ENCODE data around the gene IKZF1. TPM values are rescaled to one million over a fixed set of nuclear protein-coding genes. Genes with fewer than 3 reads are reported as not detected.

Gene IKZF1
- total RNA-seq, 1 experiment from 2014 or later: 3.7 TPM

DNA sequence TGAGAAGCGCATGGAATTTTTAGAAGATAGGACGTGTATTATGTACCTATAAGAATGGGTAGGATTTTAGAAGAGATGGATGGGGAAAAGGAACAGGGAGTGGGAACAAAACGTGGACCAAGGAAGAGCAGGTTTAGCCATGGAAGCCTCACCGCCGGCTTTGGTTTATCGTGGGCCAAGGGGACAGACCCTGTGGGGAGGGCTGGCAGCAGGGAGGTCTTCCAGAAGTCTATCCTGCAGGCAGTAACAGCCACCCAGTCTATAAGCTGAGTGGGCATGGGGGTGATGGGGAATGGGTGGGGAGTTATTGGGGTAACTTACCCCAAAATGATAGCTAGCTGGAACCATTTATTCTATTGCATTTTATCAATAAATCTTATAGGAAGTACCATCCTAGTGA is 44.9 kb downstream of the IKZF1 start:
- TF ChIP-seq EZH2 (IDR thresholded peaks at IDR 0.05; ENCODE audit: borderline replicate concordance, low read depth, low read length, poor library complexity, severe bottlenecking): no peak
- TF ChIP-seq, protein P1, sequence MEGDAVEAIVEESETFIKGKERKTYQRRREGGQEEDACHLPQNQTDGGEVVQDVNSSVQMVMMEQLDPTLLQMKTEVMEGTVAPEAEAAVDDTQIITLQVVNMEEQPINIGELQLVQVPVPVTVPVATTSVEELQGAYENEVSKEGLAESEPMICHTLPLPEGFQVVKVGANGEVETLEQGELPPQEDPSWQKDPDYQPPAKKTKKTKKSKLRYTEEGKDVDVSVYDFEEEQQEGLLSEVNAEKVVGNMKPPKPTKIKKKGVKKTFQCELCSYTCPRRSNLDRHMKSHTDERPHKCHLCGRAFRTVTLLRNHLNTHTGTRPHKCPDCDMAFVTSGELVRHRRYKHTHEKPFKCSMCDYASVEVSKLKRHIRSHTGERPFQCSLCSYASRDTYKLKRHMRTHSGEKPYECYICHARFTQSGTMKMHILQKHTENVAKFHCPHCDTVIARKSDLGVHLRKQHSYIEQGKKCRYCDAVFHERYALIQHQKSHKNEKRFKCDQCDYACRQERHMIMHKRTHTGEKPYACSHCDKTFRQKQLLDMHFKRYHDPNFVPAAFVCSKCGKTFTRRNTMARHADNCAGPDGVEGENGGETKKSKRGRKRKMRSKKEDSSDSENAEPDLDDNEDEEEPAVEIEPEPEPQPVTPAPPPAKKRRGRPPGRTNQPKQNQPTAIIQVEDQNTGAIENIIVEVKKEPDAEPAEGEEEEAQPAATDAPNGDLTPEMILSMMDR (conservative IDR thresholded peaks at IDR 0.05; ENCODE audit: low read depth, low read length): no peak
- ChIA-PET CTCF (no interaction called here), POLR2A (ENCODE audit: low non-redundant PET) (no interaction called here)
- Histone ChIP-seq H3K4me3 (ENCODE audit: low read depth, low read length, poor library complexity, severe bottlenecking) (no peak overlapping the region), H3K9me3 (ENCODE audit: low read depth, low read length, poor library complexity, severe bottlenecking) (no peaks in the 10 kb centered on the region), H3K4me1 (ENCODE audit: insufficient read depth, low read length, poor library complexity, severe bottlenecking) (peaks cover 9% of the 10 kb centered on the region), H3K27ac (ENCODE audit: low read depth, low read length, poor library complexity, severe bottlenecking) (no peak overlapping the region), H3K27me3 (replicated peaks; ENCODE audit: insufficient read depth, low read depth, low read length, poor library complexity) (no peaks in the 10 kb centered on the region), H3K36me3 (ENCODE audit: insufficient read depth, low read length, poor library complexity, severe bottlenecking) (no peaks in the 10 kb centered on the region)
- no peak for DNase-seq (ENCODE audit: low spot score)
- intact Hi-C loops (cut with micrococcal nuclease; ENCODE audit: unreplicated experiment): no loop called here
- no TSS peak for BruUV-seq (replicated peaks)

DNA sequence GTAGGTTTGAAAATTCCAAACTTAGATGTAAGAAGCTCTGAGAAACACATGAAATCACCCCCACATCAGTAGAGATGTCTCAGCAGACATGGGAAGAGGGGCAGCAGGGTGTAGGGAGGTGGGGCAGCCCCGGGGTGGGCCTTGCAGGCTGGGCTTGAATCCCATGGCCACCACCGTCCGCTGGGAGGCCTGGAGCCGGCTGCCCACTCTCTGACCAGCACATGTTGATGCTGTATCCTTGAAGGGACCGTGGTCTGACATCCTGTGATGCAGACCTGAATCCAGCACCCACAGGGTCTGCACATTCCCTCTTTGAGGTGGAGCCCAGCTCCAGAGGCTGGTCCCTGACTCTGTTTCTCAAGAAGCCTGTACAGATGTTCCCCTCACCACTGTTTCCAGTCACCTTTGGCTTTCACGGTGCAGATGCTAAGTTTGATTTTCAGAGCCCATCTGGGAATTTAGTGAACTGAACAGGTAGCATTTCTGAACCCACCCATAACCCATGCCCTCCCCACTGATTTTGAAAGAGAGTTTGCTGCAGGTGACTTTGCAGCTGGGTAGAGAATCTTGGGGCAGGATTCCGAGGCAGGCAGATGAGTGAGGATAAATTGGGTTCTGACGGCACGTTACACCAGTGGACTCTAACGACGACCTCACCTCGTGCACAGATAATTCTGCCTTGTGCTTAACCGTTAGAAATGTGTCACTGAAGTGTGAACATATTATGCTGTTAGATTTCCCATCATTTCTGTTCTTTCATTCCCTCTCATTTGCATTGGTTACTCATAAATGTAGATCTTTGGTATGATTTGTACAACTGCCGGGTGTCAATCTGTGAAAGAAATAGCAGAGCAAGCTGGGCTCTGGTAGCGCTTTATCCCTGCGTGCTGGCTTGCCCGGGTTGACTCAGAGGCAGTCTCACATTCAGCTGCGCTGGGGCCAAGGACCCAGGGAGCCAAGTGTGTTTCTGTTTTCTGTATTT is 45.7 kb downstream of the IKZF1 start:
- Histone ChIP-seq H3K36me3 (ENCODE audit: insufficient read depth, low read length, poor library complexity, severe bottlenecking) (no peaks in the 10 kb centered on the region), H3K27me3 (replicated peaks; ENCODE audit: insufficient read depth, low read depth, low read length, poor library complexity) (no peaks in the 10 kb centered on the region), H3K9me3 (ENCODE audit: low read depth, low read length, poor library complexity, severe bottlenecking) (no peaks in the 10 kb centered on the region), H3K4me1 (ENCODE audit: insufficient read depth, low read length, poor library complexity, severe bottlenecking) (peaks cover 9% of the 10 kb centered on the region), H3K4me3 (ENCODE audit: low read depth, low read length, poor library complexity, severe bottlenecking) (no peak overlapping the region), H3K27ac (ENCODE audit: low read depth, low read length, poor library complexity, severe bottlenecking) (no peak overlapping the region)
- ChIA-PET POLR2A (ENCODE audit: low non-redundant PET) (no interaction called here), CTCF (no interaction called here)
- intact Hi-C loops (cut with micrococcal nuclease; ENCODE audit: unreplicated experiment): loop anchor here (5.0 kb wide), 1 partner anchor 123 kb away; no protein-coding TSS in a partner anchor
- DNase-seq (ENCODE audit: low spot score): no peak
- TF ChIP-seq, protein P1 (conservative IDR thresholded peaks at IDR 0.05; ENCODE audit: low read depth, low read length): no peak
- TF ChIP-seq EZH2 (IDR thresholded peaks at IDR 0.05; ENCODE audit: borderline replicate concordance, low read depth, low read length, poor library complexity, severe bottlenecking): no peak
- no TSS peak for BruUV-seq (replicated peaks)

- DNase-seq (ENCODE audit: low spot score): no peak
- peaks cover 7% of the 10 kb centered on the region for H3K4me1 ChIP-seq (ENCODE audit: insufficient read depth, low read length, poor library complexity, severe bottlenecking)
- ChIA-PET CTCF (no interaction called here), POLR2A (ENCODE audit: low non-redundant PET) (no interaction called here)
- intact Hi-C loops (cut with micrococcal nuclease; ENCODE audit: unreplicated experiment): loop anchor here (5.0 kb wide), 1 partner anchor 124 kb away; no protein-coding TSS in a partner anchor
- no TSS peak for BruUV-seq (replicated peaks)
- H3K9me3 ChIP-seq (ENCODE audit: low read depth, low read length, poor library complexity, severe bottlenecking): no peaks in the 10 kb centered on the region
- no peaks in the 10 kb centered on the region for H3K36me3 ChIP-seq (ENCODE audit: insufficient read depth, low read length, poor library complexity, severe bottlenecking)
- no peak for TF ChIP-seq EZH2 (IDR thresholded peaks at IDR 0.05; ENCODE audit: borderline replicate concordance, low read depth, low read length, poor library complexity, severe bottlenecking)
- TF ChIP-seq, protein P1 (conservative IDR thresholded peaks at IDR 0.05; ENCODE audit: low read depth, low read length): no peak
- no peak overlapping the region for H3K4me3 ChIP-seq (ENCODE audit: low read depth, low read length, poor library complexity, severe bottlenecking)
- no peaks in the 10 kb centered on the region for H3K27me3 ChIP-seq (replicated peaks; ENCODE audit: insufficient read depth, low read depth, low read length, poor library complexity)
- no peak overlapping the region for H3K27ac ChIP-seq (ENCODE audit: low read depth, low read length, poor library complexity, severe bottlenecking)
These were observed 46.8 kb downstream of the IKZF1 start for GRCh38 chr7:50351267-50351666.

Measured in A673 (cell line).